Vagina (tissue), 2 donors: ENCODE data around the gene PPP4R3B.

Experiments
- POLR2A ChIP-seq, 2 donors: fragments of 450-650 bp; IDR thresholded peaks; one replicate each; pipeline ENCODE4 v1.6.1; 2017; ENCODE audit warnings: antibody characterized with exemption in 2 of 2, mild to moderate bottlenecking in 2 of 2, moderate library complexity in 2 of 2
- TF ChIP-seq, protein P1 (sequence below), 3 experiments: fragments of 450-650 bp in 2 of 3; fragments of 200-600 bp in 1 of 3; sonication (generic) in 1 of 3; IDR thresholded peaks; one replicate each; pipeline ENCODE4 v1.5.1; 2017 to 2019; ENCODE audit warnings: antibody characterized with exemption in 3 of 3, mild to moderate bottlenecking in 2 of 3, moderate library complexity in 2 of 3

DNA sequence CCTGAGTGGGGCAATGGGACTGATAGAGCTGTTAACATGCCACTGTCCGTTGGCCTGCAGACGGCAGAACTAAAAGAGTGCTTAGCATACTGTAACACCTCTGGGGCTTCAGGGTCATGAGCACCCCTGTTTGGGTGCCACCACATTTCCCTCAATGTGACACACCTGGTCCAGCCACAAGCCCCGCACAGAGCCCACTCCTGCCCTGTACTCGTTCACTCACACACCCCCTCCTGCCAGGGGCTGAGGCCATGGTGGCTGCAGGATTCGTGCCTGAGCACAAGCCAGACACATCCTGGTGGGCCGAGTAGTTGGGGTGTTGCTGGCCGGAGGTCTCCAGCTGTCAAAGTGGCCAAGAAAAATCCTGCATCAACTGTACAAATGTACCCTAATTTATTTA is 4.4 kb upstream of the PPP4R3B start:
- TF ChIP-seq, protein P1, sequence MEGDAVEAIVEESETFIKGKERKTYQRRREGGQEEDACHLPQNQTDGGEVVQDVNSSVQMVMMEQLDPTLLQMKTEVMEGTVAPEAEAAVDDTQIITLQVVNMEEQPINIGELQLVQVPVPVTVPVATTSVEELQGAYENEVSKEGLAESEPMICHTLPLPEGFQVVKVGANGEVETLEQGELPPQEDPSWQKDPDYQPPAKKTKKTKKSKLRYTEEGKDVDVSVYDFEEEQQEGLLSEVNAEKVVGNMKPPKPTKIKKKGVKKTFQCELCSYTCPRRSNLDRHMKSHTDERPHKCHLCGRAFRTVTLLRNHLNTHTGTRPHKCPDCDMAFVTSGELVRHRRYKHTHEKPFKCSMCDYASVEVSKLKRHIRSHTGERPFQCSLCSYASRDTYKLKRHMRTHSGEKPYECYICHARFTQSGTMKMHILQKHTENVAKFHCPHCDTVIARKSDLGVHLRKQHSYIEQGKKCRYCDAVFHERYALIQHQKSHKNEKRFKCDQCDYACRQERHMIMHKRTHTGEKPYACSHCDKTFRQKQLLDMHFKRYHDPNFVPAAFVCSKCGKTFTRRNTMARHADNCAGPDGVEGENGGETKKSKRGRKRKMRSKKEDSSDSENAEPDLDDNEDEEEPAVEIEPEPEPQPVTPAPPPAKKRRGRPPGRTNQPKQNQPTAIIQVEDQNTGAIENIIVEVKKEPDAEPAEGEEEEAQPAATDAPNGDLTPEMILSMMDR (IDR thresholded peaks at IDR 0.05) = no peak
- no peak for TF ChIP-seq POLR2A (IDR thresholded peaks at IDR 0.05)
